ENCODE measurements around the gene PDIA5.
A peak's percentile ranks its signal among the peaks of the same experiment; 100 is the strongest.

Gene PDIA5

GRCh38 chr3:123066896-123067688 is at the start of gene PDIA5:
TSS of gene PDIA5 (plus strand) at chr3:123067025. CDS start at chr3:123067165, 140 bp downstream.
- peak; percentile 70 for DNase-seq

GRCh38 chr3:123018683-123019082 is 48.1 kb upstream of the PDIA5 start:
- DNase-seq = no peak

- no peak for DNase-seq
These were observed 47.7 kb upstream of the PDIA5 start for GRCh38 chr3:123019161-123019560.

GRCh38 chr3:123019591-123019990 is 47.2 kb upstream of the PDIA5 start:
- DNase-seq = no peak

- DNase-seq = no peak
These were observed 46.1 kb upstream of the PDIA5 start for GRCh38 chr3:123020709-123021108.

GRCh38 chr3:123021388-123021787 is 45.4 kb upstream of the PDIA5 start:
- DNase-seq = no peak

GRCh38 chr3:123021996-123022510 is 44.8 kb upstream of the PDIA5 start:
- no peak for DNase-seq

- no peak for DNase-seq
These were observed 42.8 kb upstream of the PDIA5 start for GRCh38 chr3:123024056-123024455.

- no peak for DNase-seq
These were observed 40.9 kb upstream of the PDIA5 start for GRCh38 chr3:123025642-123026521.

GRCh38 chr3:123026565-123027291 is 40.1 kb upstream of the PDIA5 start:
- DNase-seq = no peak

GRCh38 chr3:123027292-123028232 is 39.3 kb upstream of the PDIA5 start, which contains the start of gene SEMA5B:
TSS of gene SEMA5B (minus strand) at chr3:123027763. CDS start at chr3:122961263, 66,500 bp downstream.
- DNase-seq = no peak

GRCh38 chr3:123028233-123028828 is 38.5 kb upstream of the PDIA5 start:
- no peak for DNase-seq

GRCh38 chr3:123031051-123031450 is 35.8 kb upstream of the PDIA5 start:
- DNase-seq = no peak

GRCh38 chr3:123032057-123032456 is 34.8 kb upstream of the PDIA5 start:
- DNase-seq = no peak

- no peak for DNase-seq
These were observed 32.7 kb upstream of the PDIA5 start for GRCh38 chr3:123034120-123034519.

GRCh38 chr3:123034996-123035395 is 31.8 kb upstream of the PDIA5 start:
- no peak for DNase-seq

GRCh38 chr3:123036352-123037014 is 30.3 kb upstream of the PDIA5 start:
- DNase-seq = peak; percentile 19

GRCh38 chr3:123037015-123037375 is 29.8 kb upstream of the PDIA5 start:
- no peak for DNase-seq

- DNase-seq = no peak
These were observed 28.1 kb upstream of the PDIA5 start for GRCh38 chr3:123038751-123039150.

GRCh38 chr3:123039178-123039577 is 27.6 kb upstream of the PDIA5 start:
- no peak for DNase-seq

GRCh38 chr3:123042413-123042812 is 24.4 kb upstream of the PDIA5 start:
- no peak for DNase-seq
